ENCODE measurements around the gene WNT5B. TPM values are rescaled to one million over a fixed set of nuclear protein-coding genes. Genes with fewer than 3 reads are reported as not detected.
"Not testable (repeated sequence)": the region's sequence is repeated elsewhere in the genome, so short reads cannot be mapped to it uniquely, and the experiment has no call there.

Gene WNT5B
- total RNA-seq, 1 donor, result 16.6 TPM

DNA sequence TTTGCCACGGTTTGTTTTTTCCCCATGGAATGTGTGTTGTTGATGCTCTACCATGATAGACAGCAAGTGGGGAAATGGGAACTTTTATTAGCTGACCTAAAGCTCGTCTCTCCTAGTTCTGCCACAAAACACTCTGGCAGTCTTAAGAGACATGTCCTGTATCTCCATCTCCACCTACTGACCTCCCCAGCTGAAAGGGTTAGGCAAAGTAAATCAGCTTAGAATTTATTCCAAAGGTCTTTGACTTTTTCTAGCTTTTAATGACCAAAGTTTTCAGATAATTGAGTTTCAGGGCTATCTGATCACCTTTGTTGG lies 52.4 kb downstream of the WNT5B start:
- TF ChIP-seq, protein P1, sequence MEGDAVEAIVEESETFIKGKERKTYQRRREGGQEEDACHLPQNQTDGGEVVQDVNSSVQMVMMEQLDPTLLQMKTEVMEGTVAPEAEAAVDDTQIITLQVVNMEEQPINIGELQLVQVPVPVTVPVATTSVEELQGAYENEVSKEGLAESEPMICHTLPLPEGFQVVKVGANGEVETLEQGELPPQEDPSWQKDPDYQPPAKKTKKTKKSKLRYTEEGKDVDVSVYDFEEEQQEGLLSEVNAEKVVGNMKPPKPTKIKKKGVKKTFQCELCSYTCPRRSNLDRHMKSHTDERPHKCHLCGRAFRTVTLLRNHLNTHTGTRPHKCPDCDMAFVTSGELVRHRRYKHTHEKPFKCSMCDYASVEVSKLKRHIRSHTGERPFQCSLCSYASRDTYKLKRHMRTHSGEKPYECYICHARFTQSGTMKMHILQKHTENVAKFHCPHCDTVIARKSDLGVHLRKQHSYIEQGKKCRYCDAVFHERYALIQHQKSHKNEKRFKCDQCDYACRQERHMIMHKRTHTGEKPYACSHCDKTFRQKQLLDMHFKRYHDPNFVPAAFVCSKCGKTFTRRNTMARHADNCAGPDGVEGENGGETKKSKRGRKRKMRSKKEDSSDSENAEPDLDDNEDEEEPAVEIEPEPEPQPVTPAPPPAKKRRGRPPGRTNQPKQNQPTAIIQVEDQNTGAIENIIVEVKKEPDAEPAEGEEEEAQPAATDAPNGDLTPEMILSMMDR (IDR thresholded peaks at IDR 0.05; ENCODE audit: insufficient read depth, low read length), result no peak
- no peak overlapping the region for H3K4me3 ChIP-seq (ENCODE audit: low read depth, low read length)
- DNase-seq (ENCODE audit: low read depth), result no peak

DNA sequence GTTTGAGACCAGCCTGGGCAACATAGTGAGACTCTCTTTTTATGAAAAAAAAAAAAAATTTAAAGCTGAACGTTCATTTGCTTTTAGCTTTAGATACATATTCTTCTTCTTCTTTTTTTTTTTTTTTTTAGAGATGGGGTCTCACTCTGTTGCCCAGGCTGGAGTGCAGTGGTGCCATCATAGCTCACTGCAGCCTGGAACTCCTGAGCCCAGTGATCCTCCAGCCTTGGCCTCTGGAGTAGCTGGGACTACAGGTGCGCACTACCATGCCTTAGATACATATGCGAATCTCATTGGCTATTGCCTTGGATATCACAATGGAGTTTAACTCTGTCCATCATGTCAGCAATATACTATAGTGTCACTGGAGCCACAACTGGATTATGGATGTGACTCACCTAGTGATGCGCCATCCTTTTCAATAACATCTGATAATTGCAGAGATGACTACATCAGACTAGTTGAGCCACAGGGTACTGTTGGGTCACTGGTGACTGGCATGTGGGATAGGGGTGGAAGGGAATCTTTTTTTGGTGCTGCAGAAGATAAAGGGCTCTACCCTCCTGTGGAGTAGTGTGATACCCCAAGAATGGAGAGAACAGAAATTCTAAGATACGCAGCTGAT lies 59.2 kb downstream of the WNT5B start:
- DNase-seq (ENCODE audit: low read depth), result no peak
- TF ChIP-seq, protein P1 (IDR thresholded peaks at IDR 0.05; ENCODE audit: insufficient read depth, low read length), result no peak

DNA sequence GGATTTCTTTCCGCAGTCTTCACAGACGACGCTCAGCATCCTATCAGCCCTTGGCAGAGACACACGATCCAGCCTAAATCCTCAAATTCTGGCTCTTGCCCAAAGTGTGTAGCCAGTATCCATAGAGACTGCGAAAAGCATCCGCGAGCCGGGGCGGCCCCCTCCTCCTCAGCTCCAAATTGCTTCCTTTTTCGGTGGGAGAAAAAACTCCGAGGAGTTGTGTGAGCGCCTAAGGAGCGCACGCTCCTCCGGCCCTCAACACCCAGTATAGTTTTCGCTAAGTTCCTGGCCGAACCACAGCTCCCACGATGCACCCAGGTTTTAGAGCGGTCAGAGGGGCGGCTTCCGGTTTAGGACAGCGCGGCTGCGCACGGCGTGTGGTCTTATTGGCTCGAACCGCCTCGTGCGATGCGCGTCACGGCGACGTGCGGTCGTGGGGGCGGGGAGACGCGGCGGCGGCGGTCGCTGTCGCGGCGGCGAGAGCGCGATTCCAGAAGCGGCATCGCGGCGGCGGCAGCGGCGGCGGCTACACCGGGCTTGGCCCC lies 61.6 kb downstream of the WNT5B start, which contains the start of gene ADIPOR2:
ADIPOR2 (plus strand) TSS at position 493 of the 545 bp plus-strand sequence. CDS start 63,274 bp downstream, outside the sequence.
- DNase-seq (ENCODE audit: low read depth), result peak; percentile 96
- TF ChIP-seq, protein P1 (IDR thresholded peaks at IDR 0.05; ENCODE audit: insufficient read depth, low read length), result no peak
- peak within 1 kb of the TSS; percentile 86 for H3K4me3 ChIP-seq (ENCODE audit: low read depth, low read length)

More for the DNA sequence above, 59.2 kb downstream of the WNT5B start:
- no peak overlapping the region for H3K4me3 ChIP-seq (ENCODE audit: low read depth, low read length)

DNA sequence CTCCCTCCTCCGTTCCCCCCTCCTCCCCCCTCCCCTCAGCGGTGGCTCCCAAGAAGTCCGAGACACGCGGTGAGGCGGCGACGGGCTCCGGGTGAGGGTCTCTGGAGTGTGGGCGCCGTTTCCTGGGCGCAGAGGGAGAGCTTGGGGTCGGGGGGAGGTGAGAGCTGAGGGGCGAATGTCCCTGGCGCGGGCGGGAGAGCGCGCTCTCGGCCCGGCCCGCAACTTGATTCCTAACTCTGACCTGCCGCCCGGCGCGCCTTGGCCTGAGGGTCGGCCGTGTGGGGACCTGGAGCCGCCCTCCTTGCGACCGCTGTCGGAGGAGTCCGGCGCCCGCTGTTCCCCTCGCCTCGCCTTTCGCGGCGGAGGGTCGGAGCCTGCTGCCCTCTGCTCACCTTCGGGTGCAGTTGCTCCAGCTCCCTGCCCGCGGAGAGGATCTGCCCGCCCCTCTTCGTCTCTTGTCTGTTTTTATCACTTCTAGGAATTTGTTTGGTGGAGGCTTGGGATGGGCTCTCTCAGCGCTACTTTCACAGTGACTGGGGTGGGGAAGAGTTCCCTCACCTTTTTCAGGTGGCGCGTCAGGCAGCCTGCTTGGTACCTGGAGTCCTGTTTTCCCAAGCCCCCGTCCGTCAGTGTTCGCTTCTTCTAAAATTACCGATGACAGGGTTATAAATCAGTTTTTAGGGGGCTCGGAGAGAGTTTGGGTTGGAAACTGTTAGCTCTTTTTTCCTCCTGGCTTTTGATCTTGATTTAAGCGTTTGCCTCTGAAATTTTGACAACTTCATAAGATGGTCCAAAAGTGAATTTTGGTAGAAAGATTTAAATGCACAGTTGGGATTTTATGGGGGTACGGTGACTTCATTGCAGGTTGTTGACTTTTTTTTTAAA lies 62.3 kb downstream of the WNT5B start:
- TF ChIP-seq, protein P1 (IDR thresholded peaks at IDR 0.05; ENCODE audit: insufficient read depth, low read length), result no peak
- H3K4me3 ChIP-seq (ENCODE audit: low read depth, low read length), result peak overlapping the region; percentile 86
- DNase-seq (ENCODE audit: low read depth), result no peak

DNA sequence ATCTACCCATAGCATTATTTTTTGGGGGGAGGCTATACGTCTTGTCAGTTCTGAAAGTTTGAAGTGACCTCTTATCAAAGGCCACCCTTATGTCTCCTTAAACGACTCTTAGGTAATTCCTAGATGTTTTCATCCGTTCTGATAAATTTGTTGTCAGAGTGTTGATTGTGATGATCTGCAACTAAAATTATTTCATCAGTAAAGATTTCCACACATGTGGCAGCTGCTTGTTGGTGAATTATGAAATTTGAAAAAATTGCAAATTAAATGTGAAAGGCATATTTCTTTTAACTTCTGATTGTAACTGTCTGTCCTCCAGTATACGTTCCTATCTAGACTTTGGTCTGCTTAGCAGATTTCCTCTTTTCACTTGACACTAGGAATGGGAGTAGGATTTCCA lies 63.2 kb downstream of the WNT5B start:
- TF ChIP-seq, protein P1 (IDR thresholded peaks at IDR 0.05; ENCODE audit: insufficient read depth, low read length), result no peak
- no peak for DNase-seq (ENCODE audit: low read depth)

GRCh38 chr12:1692895-1693610 lies 64.0 kb downstream of the WNT5B start:
- no peak overlapping the region for H3K4me3 ChIP-seq (ENCODE audit: low read depth, low read length)
- TF ChIP-seq, protein P1 (IDR thresholded peaks at IDR 0.05; ENCODE audit: insufficient read depth, low read length), result no peak
- DNase-seq (ENCODE audit: low read depth), result no peak

More for the DNA sequence above, 63.2 kb downstream of the WNT5B start:
- peak overlapping the region; percentile 86 for H3K4me3 ChIP-seq (ENCODE audit: low read depth, low read length)

DNA sequence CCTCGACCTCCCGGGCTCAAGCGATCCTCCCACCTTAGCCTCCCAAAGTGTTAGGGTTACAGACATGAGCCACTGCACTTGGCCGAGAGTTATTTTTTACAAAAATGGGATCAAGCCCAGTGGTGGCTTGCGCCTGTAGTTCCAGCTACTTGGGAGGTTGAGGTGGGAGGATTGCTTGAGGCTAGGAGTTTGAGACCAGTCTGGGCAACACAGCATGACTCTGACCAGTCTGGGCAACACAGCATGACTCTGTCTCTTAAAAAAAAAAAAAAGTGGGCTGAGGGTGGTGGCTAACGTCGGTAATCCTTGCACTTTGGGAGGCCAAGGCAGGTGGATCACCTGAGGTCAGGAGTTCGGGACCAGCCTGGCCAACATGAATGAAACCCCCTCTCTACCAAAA lies 66.1 kb downstream of the WNT5B start:
- DNase-seq (ENCODE audit: low read depth), result not testable (repeated sequence)

More for the DNA sequence above, 66.1 kb downstream of the WNT5B start:
- not testable (repeated sequence) for H3K4me3 ChIP-seq (ENCODE audit: low read depth, low read length)

Measured in fibroblast of the aortic adventitia (primary cell).